ENCODE measurements around the gene SORL1. TPM values are rescaled to one million over a fixed set of nuclear protein-coding genes. Genes with fewer than 3 reads are reported as not detected.

SORL1 gene
- total and polyA plus RNA-seq, 2 of the 8 experiments (the other 6 are each of a cell fraction or from before 2014, with no cell fraction given) = 38.1 to 65.5 TPM

DNA sequence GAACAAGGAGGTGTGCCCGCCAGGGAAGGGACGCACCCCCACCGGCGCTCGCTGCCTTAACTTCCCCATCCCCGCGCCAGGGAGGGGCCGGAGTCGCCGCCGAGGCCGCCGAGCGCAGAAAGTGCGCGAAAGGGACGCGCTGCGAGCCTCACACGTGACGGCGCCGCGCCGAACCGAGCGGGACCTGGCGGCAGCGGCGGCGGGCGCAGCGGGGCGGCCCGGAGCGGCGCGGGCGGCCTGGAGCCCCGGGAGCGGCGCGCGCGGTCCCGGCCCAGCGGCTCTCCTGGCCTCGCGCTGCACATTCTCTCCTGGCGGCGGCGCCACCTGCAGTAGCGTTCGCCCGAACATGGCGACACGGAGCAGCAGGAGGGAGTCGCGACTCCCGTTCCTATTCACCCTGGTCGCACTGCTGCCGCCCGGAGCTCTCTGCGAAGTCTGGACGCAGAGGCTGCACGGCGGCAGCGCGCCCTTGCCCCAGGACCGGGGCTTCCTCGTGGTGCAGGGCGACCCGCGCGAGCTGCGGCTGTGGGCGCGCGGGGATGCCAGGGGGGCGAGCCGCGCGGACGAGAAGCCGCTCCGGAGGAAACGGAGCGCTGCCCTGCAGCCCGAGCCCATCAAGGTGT is at the start of gene SORL1 (continued):
- TF ChIP-seq, protein P1, sequence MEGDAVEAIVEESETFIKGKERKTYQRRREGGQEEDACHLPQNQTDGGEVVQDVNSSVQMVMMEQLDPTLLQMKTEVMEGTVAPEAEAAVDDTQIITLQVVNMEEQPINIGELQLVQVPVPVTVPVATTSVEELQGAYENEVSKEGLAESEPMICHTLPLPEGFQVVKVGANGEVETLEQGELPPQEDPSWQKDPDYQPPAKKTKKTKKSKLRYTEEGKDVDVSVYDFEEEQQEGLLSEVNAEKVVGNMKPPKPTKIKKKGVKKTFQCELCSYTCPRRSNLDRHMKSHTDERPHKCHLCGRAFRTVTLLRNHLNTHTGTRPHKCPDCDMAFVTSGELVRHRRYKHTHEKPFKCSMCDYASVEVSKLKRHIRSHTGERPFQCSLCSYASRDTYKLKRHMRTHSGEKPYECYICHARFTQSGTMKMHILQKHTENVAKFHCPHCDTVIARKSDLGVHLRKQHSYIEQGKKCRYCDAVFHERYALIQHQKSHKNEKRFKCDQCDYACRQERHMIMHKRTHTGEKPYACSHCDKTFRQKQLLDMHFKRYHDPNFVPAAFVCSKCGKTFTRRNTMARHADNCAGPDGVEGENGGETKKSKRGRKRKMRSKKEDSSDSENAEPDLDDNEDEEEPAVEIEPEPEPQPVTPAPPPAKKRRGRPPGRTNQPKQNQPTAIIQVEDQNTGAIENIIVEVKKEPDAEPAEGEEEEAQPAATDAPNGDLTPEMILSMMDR (IDR thresholded peaks at IDR 0.05; ENCODE audit: control extremely low read depth in 1 of 3, insufficient read depth in 1 of 3, low read depth in 1 of 3, low read length in 3 of 3) = peak; percentile 74 to 94 (median 76)
- TF ChIP-seq YY1 (IDR thresholded peaks at IDR 0.05; ENCODE audit: low read depth, low read length) = peak; percentile 89
- no peak for TF ChIP-seq EZH2 (IDR thresholded peaks at IDR 0.05; ENCODE audit: low read depth, low read length, severe bottlenecking)
- TF ChIP-seq SAP30 (IDR thresholded peaks at IDR 0.05; ENCODE audit: insufficient read depth, insufficient replicate concordance, low read length) = no peak

Measured in H1 (cell line).